NCI-H1105 treated with DMSO at 0.1 percent for 48 hours (cell line): ENCODE results near the gene DLG2.
"Not testable (repeated sequence)": the region's sequence is repeated elsewhere in the genome, so short reads cannot be mapped to it uniquely, and the experiment has no call there.

Source experiments
- DNase-seq: peaks from one replicate; lab custom pipeline; 2025; lab: John Stamatoyannopoulos, UW

The DLG2 gene

DNA sequence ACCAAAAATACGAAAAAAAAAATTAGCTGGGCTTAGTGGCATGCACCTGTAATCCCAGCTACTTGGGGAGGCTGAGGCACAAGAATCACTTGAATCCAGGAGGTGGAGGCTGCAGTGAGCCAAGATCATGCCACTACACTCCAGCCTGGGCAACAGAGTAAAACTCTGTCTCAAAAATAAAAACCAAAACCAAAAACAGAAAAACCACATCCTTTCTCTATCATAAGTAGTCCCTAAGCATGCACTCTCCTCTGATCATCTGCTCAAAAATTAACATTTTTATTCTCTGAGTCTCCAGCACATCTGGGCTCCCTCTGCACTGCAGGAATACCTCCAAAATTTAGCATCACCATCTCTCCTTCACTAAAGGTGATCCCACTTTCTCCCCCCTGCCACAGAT, 516.9 kb downstream of the DLG2 start:
- not testable (repeated sequence) for DNase-seq

GRCh38 chr11:85109141-85109540, 518.0 kb downstream of the DLG2 start:
- no peak for DNase-seq

- no peak for DNase-seq
These were observed 521.3 kb downstream of the DLG2 start for GRCh38 chr11:85105868-85106267.

DNA sequence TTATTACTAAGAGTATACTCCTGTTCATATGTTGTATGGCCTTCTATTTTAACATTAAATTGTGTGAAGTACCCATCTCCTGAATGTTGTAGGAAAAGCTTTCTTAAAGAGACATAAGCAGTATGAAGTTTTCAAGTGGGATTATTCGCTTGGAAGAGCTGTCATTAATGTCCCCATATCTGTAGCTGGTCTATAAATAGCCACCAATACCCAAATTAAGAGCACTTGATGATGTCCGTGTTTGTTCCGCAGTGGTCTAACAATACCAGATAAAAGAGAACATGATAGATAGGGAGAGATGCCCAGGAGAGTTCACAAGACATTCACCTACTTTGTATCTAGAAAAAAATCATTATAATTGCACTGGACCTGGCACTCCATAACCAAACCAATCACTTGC, 527.6 kb downstream of the DLG2 start:
- DNase-seq, result no peak

- DNase-seq, result no peak
These were observed 528.1 kb downstream of the DLG2 start for GRCh38 chr11:85098996-85099395.

DNA sequence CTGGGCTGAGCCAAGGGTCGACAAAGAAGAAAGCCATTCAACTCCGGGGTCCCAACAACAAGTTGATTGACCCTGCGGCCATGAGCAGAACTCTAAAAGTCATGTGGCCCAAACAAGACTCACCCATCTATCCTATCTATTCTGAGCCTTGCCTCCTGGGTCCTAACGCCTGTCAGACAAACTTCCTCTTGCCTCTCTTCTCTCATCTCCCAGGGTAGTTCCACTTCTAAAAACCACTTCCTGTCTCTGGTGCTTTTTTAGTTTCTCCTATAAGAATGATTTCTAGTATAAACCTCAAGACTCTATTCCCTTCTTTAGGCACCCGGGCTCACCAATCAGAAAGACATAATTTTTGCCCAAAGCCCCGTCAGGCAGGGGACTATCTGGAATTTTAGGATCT, 530.2 kb downstream of the DLG2 start:
- no peak for DNase-seq

DNA sequence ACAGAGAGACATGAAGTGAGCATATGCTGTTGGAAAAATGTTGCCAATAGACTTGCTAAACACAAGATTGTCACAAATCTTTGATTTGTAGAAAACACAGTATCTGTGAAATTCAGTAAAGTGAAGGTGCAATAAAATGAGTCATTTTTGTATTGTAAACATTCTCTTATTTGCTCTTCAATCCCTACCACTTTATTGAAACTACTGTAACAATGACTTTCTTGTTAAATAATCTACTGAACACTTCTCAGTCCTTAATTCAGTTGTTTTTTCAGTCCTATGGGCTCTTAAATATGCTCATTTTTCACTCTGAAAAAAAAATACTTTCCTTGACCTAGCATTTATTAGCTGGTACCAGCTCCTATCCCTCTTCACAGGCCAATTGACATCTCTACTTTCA, 531.9 kb downstream of the DLG2 start:
- no peak for DNase-seq

DNA sequence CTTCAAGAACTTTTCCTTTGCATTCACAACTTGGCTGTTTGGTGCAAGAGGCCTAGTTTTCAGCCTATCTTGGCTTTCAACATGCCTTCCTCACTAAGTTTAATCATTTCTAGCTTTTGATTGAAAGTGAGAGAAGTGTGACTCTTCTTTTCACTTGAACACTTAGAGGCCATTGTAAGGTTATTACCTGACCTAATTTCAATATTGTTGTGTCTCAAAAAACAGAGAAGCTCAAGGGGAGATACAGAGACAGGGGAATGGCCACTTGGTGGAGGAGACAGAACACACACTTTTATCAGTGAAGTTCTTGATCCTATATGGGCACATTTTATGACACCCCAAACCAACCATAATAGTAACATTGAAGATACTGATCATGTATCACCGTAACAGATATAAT, 532.3 kb downstream of the DLG2 start:
- DNase-seq, result no peak

DNA sequence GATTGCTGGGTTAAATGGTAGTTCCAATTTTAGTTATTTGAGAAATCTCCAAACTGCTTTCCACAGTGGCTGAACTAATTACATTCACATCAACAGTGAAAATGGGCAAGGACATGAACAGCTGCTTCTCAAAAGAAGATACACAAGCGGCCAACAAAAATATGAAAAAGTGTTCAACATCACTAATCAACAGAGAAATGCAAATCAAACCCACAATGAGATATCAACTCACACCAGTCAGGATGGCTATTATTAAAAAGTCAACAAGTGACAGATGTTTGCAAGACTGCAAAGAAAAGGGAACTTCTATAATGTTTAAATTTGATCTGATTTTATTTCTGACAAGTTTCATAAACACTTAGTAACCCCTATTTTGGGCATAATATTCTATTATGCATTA, 537.5 kb downstream of the DLG2 start:
- DNase-seq, result no peak

DNA sequence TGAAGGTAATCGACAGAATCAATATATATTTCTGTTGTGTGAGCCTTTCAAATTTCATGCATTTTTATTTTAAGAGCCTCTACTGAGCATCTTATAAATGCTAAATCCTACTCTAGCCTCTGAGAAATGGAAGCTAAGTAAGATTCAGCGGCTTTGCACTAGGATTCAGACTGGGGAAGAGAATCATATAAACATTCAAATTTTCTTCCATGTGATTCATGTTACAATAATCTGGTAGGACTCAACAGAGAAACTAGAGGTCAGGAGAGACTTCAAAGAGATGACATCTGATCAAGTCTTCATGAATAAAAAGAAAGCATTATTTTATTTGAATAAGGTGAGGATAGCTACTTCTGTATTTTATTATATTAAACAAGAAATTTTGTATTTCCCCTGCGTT, 538.9 kb downstream of the DLG2 start:
- DNase-seq, result no peak

DNA sequence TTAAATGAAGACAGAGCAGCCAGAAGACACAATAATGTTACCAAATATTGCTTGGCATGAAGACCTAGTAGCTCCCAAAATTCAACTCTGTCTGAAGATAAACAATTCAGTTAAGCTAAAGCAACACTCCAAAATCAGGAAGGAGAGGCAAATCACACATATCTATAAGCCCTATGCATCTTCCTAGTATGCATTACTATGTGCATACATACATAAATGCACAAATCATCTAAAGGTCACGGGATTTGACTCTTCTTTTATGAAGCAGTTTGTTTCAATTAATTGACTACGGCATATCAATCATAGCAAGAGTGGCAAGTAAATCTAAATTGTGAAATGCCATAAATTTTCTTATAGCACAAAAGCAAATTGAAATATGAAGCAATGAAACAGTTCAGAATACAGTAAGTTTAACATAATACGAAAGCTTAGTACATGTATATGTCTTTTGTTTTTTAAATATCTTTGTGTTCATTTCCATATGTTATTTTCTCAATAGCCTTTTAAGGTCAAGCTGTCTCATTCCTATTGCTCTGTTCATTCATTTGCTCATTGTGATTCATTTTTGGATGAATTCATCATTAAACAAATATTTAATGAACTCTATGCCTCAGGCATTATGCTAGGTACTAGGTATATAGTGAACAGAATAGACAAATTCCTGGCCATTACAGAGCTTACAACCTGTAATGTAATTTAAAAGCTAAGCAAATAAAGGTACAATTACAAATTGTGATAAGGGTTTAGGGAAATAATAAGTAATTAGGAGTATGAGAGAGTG, 540.5 kb downstream of the DLG2 start:
- no peak for DNase-seq

- peak; percentile 6 for DNase-seq
These were observed 550.4 kb downstream of the DLG2 start for GRCh38 chr11:85076535-85077330.

DNA sequence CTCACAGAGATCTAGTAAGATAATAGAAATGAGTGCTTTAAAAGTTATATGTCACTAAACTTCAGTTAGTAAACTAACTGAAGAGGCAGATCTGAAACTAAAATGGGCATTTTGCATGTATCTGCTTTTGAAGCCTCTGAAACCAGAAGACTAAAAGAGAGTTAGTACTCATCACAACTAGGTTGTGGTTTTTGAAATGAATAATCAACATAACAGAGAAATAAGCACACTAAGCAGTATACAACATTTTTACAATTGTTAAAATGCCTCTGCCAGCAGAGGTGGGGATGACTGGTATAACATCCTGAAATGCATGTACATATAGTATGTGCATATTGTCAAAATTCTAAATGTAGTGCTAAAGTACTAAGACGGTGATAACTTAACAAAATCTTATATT, 564.5 kb downstream of the DLG2 start:
- DNase-seq, result no peak

DNA sequence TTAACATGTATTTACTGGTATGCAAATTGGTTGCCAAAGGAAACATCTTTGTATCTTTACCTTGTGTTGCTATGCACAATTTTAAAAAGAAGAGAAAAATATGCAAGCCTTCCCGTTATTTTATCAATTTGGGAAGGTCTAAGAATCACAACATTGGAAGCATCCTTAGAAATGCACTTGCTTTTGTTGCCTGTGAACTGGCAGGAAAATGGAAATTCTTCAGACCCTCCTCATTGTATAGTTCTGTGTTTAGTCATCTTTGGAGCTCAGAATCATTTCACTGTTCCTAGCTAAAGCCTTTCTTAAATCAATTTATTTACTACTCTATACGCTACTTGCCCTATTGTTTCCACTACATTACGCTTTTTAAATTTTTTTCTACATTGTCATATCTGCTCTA, 574.5 kb downstream of the DLG2 start:
- no peak for DNase-seq

DNA sequence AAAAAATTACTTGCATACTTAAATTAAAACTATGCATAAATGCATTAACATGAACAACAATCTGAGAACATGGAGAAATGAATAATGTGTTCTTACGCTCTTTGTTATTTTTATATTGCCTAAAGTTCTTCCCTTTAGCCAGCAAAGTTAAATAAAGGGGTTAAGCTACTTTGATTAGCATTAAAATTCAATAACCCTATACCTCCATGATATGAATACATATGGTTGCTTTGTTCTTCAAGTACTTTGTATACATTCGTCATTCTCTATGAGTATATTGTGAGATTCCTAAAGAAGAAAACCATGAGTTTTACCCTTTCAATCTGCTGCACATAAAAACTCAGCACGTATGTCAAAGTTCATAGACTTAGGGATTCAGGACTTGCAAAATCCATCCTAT, 578.3 kb downstream of the DLG2 start:
- DNase-seq, result no peak

GRCh38 chr11:85045716-85046115, 581.4 kb downstream of the DLG2 start:
- no peak for DNase-seq

DNA sequence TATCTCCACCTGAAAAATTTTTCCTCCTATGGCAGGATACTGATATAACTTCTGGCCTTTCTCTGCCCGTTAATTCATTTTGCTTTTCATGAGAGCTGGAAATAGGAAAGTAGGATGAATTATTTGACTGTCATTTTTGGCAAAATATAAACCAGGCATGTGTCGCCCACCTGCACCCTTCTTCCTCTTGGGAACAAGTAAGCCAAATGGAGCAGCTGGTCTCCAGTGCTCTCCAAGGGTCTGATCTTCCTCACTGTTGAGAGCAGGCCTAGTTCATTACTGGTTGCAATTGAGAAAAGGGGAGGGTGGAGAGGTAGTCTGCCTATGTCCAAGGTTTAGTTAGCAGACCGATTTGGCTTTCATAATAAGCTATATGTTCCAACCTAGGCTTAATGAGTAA, 582.2 kb downstream of the DLG2 start:
- no peak for DNase-seq

DNA sequence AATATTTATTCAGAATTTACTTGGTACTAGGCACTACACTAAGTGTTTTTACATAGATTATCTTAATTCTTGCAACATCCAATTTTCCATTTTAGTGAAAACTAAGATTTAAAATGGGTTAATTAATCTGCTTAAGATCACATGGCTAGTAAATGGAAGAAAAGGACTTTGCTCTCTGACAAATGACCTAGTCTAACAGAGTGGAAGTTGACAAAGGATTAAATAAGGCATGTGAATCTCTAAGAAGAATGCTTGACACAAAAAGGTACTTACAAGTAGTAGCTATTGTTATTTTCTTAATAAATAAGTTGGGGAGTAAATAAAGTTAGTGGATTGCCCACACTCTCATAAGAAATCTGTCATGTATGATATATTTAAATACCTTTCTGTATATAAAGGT, 584.8 kb downstream of the DLG2 start:
- DNase-seq, result no peak

DNA sequence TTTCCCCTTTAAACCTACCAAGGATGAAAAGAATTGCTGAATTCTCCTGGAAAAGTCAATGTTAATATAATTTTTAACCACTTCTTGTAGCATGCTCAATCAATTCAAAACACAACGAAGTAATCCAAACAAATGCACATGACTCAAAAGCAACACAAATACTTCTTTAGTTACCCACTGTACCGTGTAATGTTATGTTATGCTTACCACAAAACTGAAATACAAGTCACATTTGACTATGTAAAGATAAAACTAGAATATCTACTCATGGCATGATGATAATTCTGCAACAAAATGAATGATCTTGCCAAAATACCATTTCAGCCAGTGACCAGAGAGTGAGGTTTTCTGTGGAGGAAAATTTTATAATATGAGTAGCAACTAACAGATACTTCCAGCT, 587.0 kb downstream of the DLG2 start:
- DNase-seq, result no peak

GRCh38 chr11:85029964-85030363, 597.2 kb downstream of the DLG2 start:
- DNase-seq, result no peak

GRCh38 chr11:85028329-85029101, 598.6 kb downstream of the DLG2 start:
- DNase-seq, result no peak

DNA sequence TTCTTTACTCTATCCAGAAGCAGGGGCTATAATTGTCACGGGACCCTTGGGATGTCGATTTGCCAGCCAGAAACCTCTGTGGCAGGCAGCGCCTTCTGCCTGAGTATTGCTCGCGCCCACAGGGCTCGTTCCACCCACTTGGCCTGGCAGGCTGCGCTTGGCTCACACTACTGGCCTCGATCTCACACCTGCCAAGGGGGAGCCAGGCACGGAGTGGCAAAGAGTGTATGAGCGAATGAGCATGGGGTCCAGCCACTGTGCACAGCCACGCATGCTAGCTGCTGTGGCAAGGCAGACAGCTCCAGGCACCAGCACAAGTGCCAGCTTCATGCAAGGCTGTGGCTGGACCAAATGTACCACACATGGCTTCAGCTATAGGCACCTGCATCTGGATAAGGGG, 599.8 kb downstream of the DLG2 start:
- DNase-seq, result no peak

DNA sequence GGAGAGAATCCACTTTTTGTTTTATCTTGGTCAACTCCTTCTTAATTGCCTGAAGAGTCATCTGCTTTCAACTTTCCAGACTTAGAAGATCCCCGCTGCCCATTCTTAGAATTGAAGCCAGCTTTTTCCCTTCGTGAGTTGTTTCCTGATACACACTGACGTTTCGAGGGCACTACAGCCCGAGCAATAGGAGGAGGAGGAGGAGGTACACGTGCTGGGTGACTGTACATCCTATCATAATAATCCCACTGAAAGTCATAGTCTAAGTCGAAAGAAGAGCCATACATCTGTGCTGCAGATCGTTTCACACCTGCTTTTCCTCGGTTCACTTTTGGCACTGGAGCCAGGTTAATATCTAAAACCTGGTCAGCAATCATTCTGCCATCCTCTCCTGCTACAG, 606.1 kb downstream of the DLG2 start:
- DNase-seq, result no peak
